Skeletal muscle cell (primary cell): Measurements from ENCODE around the gene SNX22.

Source experiments
- DNase-seq: peaks from one replicate; pipeline ENCODE4 v3.0.0-alpha.2; 2010; ENCODE audit warnings: low read depth
- H3K4me3 ChIP-seq: 2 replicates; pipeline ENCODE4 v1.5.1; 2011; ENCODE audit warnings: low read depth, mild to moderate bottlenecking, control low read depth, low read length, moderate library complexity

The SNX22 gene

DNA sequence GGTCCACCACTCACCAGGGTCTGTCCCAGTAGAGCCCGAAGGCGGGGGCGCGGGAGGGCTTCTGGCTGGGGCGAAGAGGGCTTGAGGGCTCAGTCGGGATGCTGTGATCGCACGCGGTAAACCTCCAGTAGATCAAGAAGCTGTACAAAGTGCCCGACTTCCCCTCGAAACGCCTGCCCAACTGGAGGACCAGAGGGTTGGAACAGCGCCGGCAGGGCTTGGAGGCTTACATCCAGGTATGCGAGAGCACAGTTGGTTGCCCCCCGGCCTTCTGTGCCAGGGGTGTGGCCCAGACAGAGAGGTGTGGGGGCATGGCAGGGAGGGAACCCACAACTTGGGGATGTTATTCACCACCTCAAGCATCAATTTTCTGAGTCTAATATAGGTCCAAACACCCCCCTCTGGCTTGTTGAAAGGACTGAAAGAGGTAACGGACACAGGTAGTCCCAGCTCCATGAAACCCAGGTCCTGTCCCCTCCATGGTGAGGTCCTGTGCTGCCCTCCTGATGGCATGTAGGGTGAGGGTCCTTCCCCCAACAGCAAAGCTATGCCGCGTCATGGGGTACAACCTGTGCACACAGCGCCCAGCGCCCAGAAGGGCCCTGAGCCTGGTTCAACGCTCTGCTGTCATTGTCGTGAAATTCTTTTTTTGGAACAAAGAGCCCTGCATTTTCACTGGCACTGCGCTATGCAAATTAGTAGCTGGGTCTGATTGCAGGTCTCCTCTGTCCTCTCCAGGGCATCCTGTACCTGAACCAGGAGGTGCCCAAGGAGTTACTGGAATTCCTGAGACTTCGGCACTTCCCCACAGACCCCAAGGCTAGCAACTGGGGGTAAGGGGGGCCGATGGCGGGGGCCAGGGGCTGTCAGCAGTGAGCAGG lies 1.2 kb downstream of the SNX22 start:
- peak overlapping the region; percentile 54 for H3K4me3 ChIP-seq
- no peak for DNase-seq

DNA sequence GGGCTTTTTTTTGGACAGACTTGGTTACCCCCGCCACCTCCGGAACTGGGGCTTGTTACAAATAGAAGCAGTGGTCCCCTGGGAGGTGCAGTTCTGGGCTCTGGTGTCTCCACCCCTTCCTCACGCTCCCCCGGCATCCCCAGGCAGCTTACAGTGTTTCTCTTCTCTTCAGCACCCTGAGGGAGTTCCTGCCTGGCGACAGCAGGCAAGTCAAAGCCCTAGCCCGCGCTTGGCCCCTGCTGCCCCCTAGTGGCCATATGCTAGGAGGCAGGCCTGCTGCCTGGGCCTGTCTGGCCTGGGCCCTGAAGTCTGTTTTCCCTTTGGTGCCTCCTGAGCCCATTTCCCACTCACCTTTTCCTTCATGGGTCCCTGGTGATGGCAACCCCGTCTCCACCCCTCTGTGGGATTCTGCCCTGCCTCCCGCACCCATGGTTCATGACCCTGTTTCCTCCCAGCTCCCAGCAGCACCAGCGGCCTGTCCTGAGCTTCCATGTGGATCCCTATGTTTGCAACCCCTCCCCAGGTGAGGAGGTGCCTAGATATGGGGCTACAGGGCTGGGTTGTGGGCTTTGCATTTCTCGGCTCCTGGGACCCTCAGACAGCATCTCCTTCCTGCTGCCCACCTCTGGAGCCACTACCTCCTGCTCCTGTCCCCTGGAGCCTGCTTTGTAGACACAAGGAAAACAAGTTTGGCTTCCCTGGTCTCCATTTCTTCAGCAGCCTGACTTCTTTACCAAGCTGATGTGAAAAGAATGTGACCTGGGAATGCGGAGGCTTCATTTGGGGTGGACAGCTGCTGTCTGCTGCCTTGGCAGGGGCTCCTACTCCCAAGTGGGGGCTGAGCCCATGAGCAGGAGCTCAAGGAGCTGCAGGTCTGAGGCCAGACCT lies 2.2 kb downstream of the SNX22 start:
- DNase-seq, result peak; percentile 44
- no peak overlapping the region for H3K4me3 ChIP-seq

DNA sequence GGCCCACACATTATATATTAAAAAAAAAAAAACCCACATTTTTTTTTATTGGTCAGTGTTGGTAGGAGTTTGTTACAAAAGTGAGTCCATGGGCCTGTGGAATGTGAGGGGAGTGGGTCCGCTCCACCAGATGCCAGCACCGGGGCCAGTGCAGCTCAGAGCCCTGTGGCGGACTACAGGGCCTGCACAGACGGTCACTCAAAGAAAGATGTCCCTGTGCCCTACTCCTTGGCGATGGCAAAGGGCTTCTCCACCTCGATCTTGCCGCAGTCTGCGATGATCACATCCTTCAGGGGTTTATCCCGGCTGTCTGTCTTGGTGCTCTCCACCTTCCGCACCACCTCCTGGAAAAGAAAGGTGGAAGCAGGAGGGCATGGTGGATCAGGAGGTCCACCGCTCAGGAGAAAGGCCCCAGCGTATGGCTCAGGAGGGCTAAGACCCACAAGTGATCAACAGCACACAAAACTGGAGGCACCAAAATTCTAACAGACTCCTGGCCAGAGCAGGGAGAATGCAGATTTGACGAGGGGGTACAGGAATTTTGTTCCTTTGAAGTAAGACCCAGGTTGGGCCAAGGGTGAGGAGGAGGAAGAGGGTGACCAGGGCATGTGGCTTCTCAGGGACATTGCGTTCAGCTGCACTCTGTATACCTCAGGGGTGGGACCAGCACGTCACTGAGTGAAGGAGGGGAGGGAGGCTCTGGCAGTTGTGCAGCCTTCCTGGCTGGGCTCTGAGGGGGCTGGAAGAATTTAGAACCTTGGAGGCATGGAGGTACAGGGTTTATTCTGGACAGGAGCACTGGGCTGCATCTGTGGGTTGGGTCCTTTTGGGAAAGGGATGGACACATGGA lies 4.5 kb downstream of the SNX22 start:
- H3K4me3 ChIP-seq, result no peak overlapping the region
- no peak for DNase-seq

DNA sequence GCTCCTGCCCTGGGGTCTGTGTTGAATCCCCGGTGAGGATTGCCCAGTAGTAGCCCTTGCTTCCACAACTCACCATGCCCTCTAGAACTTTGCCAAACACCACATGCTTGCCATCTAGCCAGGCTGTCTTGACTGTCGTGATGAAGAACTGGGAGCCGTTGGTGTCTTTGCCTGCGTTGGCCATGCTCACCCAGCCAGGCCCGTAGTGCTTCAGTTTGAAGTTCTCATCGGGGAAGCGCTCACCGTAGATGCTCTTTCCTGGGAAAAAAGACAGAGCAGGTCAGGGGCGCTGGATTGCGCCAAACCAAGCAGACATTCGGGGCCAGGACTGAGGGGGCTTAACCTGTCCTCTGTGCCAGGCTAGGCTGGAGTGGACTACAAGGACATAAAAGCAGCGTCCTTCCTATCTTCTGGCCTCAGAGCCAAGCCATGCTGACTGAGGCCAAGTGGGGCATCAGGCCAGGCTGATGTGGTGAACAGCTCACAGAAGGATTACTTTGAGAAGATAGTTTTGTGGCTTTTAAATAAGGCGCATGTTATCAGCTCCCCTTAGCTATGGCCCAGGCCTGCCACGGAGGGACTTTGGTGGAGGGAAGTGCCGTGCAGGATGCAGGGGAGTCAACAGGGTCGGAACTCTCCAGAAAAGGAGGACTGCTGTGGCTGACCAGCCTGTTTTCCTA lies 5.3 kb downstream of the SNX22 start:
- DNase-seq, result no peak

DNA sequence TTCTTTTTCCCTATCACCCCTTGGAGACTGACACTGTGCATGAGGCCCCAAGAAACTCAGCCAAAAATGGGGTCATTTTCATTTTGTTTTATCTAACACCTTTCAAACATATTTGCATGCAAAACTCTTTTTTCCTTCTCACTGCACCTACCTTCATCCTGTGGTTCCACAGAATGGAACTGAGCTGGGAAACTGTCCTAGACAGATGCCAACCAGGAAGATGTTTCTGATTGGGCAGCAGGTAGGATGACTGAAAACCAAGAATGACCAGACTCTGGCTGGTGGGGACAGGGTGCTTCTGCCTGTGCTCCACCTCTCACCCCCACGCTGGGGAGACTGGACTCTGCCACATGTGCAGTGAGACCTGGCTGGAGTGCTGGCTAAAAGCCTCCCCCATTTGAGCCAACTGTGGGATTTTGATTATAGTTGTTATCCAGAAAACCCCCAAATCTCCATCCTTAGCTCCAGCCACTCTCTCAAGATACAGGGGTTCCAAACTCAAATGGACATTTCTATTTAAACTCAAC lies 6.1 kb downstream of the SNX22 start:
- DNase-seq, result no peak
- H3K4me3 ChIP-seq, result no peak overlapping the region

More for the DNA sequence above, 5.3 kb downstream of the SNX22 start:
- H3K4me3 ChIP-seq, result no peak overlapping the region

DNA sequence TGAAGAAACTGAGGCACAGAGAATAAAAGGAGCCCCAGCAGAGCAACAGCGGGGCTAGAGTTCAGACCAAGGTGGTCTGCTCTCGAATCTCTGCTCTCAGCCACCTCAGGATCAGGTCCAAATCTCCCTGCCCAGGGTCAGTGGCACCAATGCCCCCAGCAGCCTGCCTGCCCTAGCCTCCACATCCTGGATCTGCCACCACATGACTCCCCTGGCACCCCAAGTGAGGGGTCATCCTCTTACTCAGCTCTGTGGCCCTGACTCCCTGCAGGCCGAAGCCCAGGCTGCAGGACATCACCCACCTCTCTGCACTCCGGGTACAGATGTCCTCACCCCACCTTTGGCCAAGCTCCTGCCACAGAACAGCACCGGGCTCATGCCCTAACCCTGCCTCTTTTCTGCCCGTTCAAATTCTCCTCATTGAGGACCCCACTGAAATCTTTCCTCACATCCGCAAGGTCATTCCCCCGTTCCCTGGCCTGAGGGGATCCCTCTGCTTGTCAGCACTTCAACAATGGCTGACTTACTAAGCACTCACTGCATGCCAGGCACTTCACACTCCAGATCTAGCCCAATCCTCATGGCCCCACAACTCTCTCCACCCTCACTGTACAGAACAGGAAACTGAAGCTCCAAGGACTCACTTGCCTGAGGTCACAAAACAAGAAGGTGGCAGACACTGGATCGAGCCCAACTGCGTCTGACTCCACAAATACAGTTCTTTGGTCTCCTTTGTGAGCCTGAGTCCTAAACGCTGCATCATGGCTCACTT lies 7.0 kb downstream of the SNX22 start:
- no peak for DNase-seq
- no peak overlapping the region for H3K4me3 ChIP-seq

DNA sequence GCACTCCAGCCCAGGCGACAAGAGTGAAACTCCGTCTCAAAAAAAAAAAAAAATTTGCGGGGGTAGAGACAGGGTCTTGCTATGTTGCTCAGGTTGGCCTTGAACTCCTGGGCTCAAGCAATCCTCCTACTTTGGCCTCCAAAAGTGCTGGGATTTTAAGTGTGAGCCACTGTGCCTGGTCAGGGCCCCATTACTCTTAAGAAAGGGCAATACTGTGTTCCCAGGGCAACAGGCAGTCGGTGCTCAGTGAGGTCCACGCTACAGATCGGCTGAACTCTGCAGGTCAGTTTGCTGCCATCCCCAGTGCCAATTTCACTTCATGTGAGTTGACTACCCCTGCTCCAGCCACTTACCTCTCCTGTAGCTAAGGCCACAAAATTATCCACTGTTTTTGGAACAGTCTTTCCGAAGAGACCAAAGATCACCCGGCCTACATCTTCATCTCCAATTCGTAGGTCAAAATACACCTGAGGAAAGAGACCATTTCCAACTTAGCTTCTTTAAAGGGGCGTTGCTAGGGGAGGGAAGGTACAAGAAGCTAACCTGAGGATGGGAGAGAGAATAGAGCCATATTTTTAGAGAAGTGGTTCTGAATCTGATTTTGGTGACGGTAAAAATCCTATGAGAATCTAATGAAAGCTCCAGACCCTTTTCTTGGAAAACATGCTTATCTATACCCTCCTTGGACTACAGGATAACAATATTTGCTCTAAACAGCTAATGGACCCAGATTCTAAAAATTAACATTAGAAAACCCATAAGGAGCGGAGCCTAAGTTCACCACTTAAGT lies 10.4 kb downstream of the SNX22 start:
- peak overlapping the region; percentile 88 for H3K4me3 ChIP-seq
- no peak for DNase-seq

DNA sequence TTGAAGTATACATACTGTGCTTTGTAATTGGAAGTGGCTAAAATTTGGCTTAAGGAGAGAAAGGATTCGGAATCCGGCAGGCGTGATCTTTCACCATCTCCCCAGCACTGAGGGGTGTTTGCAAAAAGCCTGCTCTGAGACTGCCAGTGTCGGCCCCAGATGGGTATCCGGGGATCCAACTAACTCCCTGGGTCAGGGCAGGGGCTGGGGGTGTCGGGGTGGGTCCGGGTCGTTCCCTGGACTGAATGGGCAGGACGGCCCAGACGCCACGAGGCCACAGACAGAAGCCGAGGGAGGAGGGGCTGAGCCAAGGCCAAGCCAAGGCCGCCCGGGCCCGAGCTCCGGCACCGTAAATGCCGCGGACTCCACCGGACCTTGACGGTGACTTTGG lies 10.9 kb downstream of the SNX22 start:
- peak overlapping the region; percentile 88 for H3K4me3 ChIP-seq
- DNase-seq, result no peak

DNA sequence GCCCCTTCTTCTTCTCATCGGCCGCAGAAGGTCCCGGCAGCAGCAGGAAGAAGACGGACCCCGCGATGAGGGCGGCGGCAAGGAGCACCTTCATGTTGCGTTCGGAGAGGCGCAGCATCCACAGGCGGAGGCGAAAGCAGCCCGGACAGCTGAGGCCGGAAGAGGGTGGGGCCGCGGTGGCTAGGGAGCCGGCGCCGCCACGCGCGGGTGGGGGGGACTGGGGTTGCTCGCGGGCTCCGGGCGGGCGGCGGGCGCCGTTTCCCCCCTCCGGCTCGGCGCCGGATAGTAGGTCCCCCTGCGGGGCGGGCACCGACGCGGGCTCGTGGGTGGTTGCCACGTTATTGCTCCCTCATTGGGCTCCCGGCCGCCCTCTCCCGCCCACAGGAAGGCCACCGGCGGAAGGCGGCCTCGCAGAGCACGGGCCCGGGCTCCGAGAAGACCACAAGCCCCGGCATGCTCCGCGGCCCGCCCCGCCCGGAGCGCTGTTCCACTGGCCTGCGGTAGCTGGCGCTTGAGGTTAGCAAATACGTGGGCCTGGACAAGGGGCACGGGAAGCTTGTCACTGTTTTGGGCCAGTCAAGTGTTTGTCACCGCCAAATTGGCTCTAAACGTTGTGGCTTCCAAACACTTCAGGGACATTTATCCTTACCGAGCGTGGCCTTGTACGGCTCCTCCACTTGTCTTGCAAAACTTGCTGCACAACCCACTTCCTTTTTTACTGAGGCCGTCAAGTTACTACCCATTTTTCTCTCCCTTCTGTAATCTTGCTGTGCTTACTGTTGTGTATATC lies 11.5 kb downstream of the SNX22 start, which contains the start of gene PPIB:
Gene PPIB, minus strand, starts transcription at position 154 of the 790 bp plus-strand sequence. Its CDS starts 36 bp downstream, at position 118.
- H3K4me3 ChIP-seq, result peak within 1 kb of the TSS; percentile 88
- peak; percentile 94 for DNase-seq

DNA sequence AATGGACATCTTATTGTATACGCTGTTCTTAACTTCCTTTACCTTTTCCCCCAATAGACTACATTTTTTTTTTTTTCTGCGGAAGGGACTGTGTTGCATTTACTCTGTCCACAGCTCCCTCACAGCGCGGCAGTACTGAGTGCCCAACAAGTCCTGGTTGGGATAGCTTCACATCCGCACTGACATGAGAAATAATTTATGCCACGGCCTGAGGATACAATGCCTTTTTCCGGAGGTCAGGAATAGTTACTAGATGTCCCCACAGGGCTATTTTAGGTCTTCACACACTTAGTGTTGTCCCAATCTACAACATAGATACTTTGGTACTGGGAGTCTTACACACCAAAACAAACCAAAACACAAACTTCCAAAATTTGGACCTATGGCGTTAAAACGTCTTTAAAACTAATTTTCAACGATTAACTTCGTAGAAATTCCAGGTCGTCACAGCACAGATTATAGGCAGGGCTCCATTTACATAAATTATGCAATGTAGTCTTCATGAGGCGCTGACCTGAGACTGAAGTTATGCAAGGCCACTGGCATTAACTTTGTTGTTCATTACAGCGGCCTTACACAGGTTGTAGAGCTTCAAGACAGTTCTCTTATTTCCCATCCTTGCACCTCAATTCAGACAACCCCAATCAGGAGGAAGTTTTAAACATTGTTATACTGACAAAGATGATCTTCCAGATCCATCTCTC lies 12.3 kb downstream of the SNX22 start:
- DNase-seq, result no peak
- H3K4me3 ChIP-seq, result peak overlapping the region; percentile 39

DNA sequence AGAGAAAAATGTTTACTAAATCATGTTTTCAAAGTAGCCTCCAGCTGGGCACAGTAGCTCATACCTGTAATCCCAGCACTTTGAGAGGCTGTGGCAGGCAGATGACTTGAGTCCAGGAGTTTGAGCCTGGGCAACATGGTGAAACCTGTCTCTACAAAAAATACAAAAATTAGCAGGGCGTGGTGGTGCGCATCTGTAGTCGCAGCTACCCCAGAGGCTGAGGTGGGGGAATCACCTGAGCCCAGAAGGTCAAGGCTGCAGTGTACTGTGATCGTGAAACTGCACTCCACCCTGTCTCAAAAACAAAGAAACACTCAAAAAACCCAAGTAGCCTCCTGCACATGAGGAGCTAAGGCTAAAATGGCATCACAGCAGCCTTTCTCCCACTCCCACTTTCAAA lies 12.9 kb downstream of the SNX22 start:
- H3K4me3 ChIP-seq, result no peak overlapping the region
- DNase-seq, result no peak

DNA sequence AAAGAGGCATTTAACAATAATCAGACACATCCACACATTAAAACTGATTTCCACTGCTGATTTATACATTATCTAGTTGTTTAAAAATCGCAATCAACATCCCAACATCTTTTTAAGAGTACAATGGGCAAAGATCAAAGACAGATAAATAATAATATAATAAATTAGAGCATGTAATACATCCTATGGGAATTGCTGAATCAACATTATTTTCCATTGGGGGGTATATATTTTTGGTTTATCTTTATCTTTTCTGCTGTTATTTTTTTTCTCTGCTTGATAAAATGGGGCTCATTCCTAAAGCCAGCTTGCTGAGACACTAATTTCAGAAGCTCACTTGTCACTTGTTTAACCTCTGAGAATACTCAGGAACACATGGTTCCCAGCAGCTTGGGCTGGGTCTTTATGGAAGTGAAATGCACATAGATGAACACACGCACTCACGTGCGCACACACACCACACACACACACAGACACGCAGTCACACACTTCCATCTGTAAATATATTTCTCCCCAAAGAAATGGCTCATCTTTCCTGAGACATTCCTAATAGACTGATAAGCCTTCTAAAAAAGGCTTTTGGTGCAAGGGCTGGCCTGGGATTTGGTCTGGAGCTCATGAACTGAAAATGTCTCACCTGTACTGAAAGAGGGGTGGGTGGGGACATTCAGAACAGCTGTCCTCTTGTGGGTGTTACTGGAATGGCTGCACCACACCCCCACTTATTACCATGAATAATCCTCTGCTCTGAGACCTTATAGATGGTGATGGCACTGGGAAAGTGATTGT lies 14.8 kb downstream of the SNX22 start:
- no peak overlapping the region for H3K4me3 ChIP-seq
- no peak for DNase-seq

DNA sequence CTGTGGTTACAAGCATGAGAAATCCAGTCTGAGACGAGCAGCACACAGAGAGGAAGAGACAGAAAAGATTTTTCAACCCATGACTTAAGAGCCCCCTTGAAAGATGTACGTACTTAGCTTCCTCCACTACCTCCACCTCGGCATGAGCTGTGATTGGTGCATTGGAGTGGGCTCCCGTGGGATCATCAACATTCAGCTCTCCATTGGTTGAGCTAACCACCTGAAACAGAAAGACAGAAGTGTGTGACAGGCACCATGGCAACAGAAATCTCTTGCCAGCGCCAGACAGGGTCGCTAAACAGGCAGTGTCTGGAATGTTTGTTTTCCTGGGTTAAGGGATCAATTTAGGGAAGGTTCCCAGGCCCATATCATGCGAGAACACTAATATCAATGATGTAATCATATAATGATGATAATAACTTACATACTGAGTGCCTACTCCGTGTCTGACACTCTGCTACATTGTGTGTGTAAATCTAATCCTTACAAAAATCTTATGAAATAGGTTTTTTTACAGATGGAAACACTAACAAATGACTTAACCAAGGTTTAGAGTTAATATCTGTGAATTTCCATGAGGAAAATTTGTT lies 28.8 kb downstream of the SNX22 start:
- no peak for DNase-seq
- H3K4me3 ChIP-seq, result no peak overlapping the region

DNA sequence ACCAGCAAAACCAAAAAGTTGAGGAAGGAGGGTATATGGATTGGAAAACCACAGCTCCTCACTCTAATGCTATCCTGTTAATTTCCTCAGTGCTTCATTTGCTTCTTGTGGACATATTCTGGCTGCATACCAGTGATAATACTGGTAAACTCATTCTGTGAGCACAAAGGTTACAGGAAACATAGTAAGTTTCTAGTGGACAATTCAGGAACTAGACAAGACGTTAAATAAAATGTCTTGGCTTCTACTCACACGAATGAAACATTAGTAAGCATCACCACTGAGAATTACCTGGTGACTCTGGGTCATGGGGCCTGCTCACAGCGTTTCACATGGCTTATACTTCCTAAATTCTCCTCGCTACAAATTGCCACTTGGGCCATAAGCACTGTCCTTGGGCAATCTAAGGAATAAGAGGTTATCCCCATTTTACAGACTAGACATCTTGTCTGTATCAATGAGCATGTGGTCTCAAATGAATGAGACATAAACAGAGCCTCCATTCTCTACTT lies 31.4 kb downstream of the SNX22 start:
- DNase-seq, result no peak
- H3K4me3 ChIP-seq, result no peak overlapping the region
